Measurements from ENCODE around the gene SPAG6.
"Not testable (repeated sequence)": the region's sequence is repeated elsewhere in the genome, so short reads cannot be mapped to it uniquely, and the experiment has no call there.

The SPAG6 gene

GRCh38 chr10:22372298-22372697 is 27.0 kb downstream of the SPAG6 start:
- no peak for DNase-seq (ENCODE audit: low spot score)

GRCh38 chr10:22372917-22373316 is 27.6 kb downstream of the SPAG6 start:
- DNase-seq (ENCODE audit: low spot score): no peak

GRCh38 chr10:22374489-22375126 is 29.3 kb downstream of the SPAG6 start:
- no peak for DNase-seq (ENCODE audit: low spot score)

GRCh38 chr10:22379059-22379458 is 33.8 kb downstream of the SPAG6 start:
- DNase-seq (ENCODE audit: low spot score): no peak

- DNase-seq (ENCODE audit: low spot score): no peak
These were observed 36.0 kb downstream of the SPAG6 start for GRCh38 chr10:22381262-22381661.

- no peak for DNase-seq (ENCODE audit: low spot score)
These were observed 41.2 kb downstream of the SPAG6 start for GRCh38 chr10:22386503-22386902.

- DNase-seq (ENCODE audit: low spot score): no peak
These were observed 44.7 kb downstream of the SPAG6 start for GRCh38 chr10:22389856-22390589.

GRCh38 chr10:22391600-22391999 is 46.3 kb downstream of the SPAG6 start:
- no peak for DNase-seq (ENCODE audit: low spot score)

GRCh38 chr10:22396195-22396594 is 50.9 kb downstream of the SPAG6 start:
- DNase-seq (ENCODE audit: low spot score): not testable (repeated sequence)

GRCh38 chr10:22406916-22407315 is 61.6 kb downstream of the SPAG6 start:
- DNase-seq (ENCODE audit: low spot score): not testable (repeated sequence)

GRCh38 chr10:22410394-22410793 is 65.1 kb downstream of the SPAG6 start:
- DNase-seq (ENCODE audit: low spot score): no peak

- no peak for DNase-seq (ENCODE audit: low spot score)
These were observed 65.5 kb downstream of the SPAG6 start for GRCh38 chr10:22410846-22411245.

GRCh38 chr10:22414146-22414545 is 68.8 kb downstream of the SPAG6 start:
- no peak for DNase-seq (ENCODE audit: low spot score)

- DNase-seq (ENCODE audit: low spot score): no peak
These were observed 69.8 kb downstream of the SPAG6 start for GRCh38 chr10:22415072-22415471.

GRCh38 chr10:22417736-22418268 is 72.5 kb downstream of the SPAG6 start:
- no peak for DNase-seq (ENCODE audit: low spot score)

GRCh38 chr10:22420787-22421517 is 75.7 kb downstream of the SPAG6 start:
- DNase-seq (ENCODE audit: low spot score): no peak

GRCh38 chr10:22426653-22427052 is 81.4 kb downstream of the SPAG6 start:
- DNase-seq (ENCODE audit: low spot score): no peak

- DNase-seq (ENCODE audit: low spot score): no peak
These were observed 81.8 kb downstream of the SPAG6 start for GRCh38 chr10:22427101-22427500.

GRCh38 chr10:22427890-22428571 is 82.7 kb downstream of the SPAG6 start:
- no peak for DNase-seq (ENCODE audit: low spot score)

GRCh38 chr10:22429146-22429545 is 83.8 kb downstream of the SPAG6 start:
- peak; percentile 45 for DNase-seq (ENCODE audit: low spot score)

- DNase-seq (ENCODE audit: low spot score): no peak
These were observed 84.7 kb downstream of the SPAG6 start for GRCh38 chr10:22429981-22430421.

GRCh38 chr10:22433875-22434274 is 88.6 kb downstream of the SPAG6 start:
- DNase-seq (ENCODE audit: low spot score): no peak
